Measurements from ENCODE around the gene DUSP15.
A peak's percentile ranks its signal among the peaks of the same experiment; 100 is the strongest.

Gene DUSP15

GRCh38 chr20:31835977-31836852 lies 34.1 kb downstream of the DUSP15 start:
- Histone ChIP-seq H3K27ac (replicated peaks; ENCODE audit: low read length) (no peak overlapping the region), H3K36me3 (replicated peaks in 1 of 2; ENCODE audit: control insufficient read depth in 2 of 2, insufficient read depth in 2 of 2, low read length in 2 of 2) (no peaks in the 10 kb centered on the region), H4K8ac (ENCODE audit: low read depth, low read length) (peak overlapping the region; percentile 84), H3K4me3 (ENCODE audit: low read length in 2 of 2) (no peak overlapping the region), H3K23ac (ENCODE audit: low read depth, low read length, poor library complexity) (no peak overlapping the region), H2BK5ac (ENCODE audit: low read length) (peak overlapping the region; percentile 21), H2AK5ac (ENCODE audit: low read depth, low read length) (peak overlapping the region; percentile 72), H4K91ac (ENCODE audit: low read depth, low read length, poor library complexity) (peak overlapping the region; percentile 49), H2BK120ac (ENCODE audit: low read depth, low read length) (no peak overlapping the region), H3K9ac (ENCODE audit: low read depth, low read length, poor library complexity) (no peak overlapping the region), H3K4me1 (ENCODE audit: control insufficient read depth in 2 of 2, insufficient read depth in 1 of 2, low read depth in 1 of 2, low read length in 2 of 2) (peaks cover 27 to 37% of the 10 kb centered on the region in 2 donors), H3K9me3 (replicated peaks in 1 of 2; ENCODE audit: control insufficient read depth in 2 of 2, insufficient read depth in 1 of 2, low read depth in 1 of 2, low read length in 2 of 2) (no peaks in the 10 kb centered on the region), H3K4me2 (ENCODE audit: insufficient read depth, low read length, poor library complexity, severe bottlenecking) (no peak overlapping the region), H2BK15ac (ENCODE audit: low read length) (peak overlapping the region; percentile 18), H3K14ac (ENCODE audit: low read length) (no peak overlapping the region), H3K27me3 (ENCODE audit: control insufficient read depth in 3 of 3, insufficient read depth in 3 of 3, low read depth in 1 of 3, low read length in 3 of 3) (no peaks in the 10 kb centered on the region), H2BK12ac (ENCODE audit: low read length) (no peak overlapping the region), H3K18ac (ENCODE audit: low read length) (peak overlapping the region; percentile 66), H3K79me1 (ENCODE audit: low read depth, low read length) (no peaks in the 10 kb centered on the region), H3K4ac (ENCODE audit: low read length) (peak overlapping the region; percentile 20), H2AFZ (ENCODE audit: low read length) (no peak overlapping the region)
- DNase-seq (ENCODE audit: low spot score): no peak
- no CpG with 5 or more reads among the region's 14 CpGs for WGBS, 2 donors (ENCODE audit: extremely low coverage in 2 of 2, insufficient read length in 2 of 2, insufficient replicate concordance in 1 of 2)

- peak overlapping the region; percentile 84 for H4K8ac ChIP-seq (ENCODE audit: low read depth, low read length)
Measured at GRCh38 chr20:31835554-31835953, 34.8 kb downstream of the DUSP15 start.

GRCh38 chr20:31833931-31834521 lies 36.3 kb downstream of the DUSP15 start:
- Histone ChIP-seq H2AK5ac (ENCODE audit: low read depth, low read length) (peak overlapping the region; percentile 70), H3K14ac (ENCODE audit: low read length) (peak overlapping the region; percentile 47), H2BK15ac (ENCODE audit: low read length) (peak overlapping the region; percentile 91), H3K4me1 (ENCODE audit: control insufficient read depth in 2 of 2, insufficient read depth in 1 of 2, low read depth in 1 of 2, low read length in 2 of 2) (peaks cover 22 to 37% of the 10 kb centered on the region in 2 donors), H3K79me1 (ENCODE audit: low read depth, low read length) (no peaks in the 10 kb centered on the region), H4K8ac (ENCODE audit: low read depth, low read length) (no peak overlapping the region), H3K4ac (ENCODE audit: low read length) (peak overlapping the region; percentile 28), H3K9ac (ENCODE audit: low read depth, low read length, poor library complexity) (no peak overlapping the region), H3K27ac (replicated peaks; ENCODE audit: low read length) (no peak overlapping the region), H4K91ac (ENCODE audit: low read depth, low read length, poor library complexity) (no peak overlapping the region), H3K9me3 (replicated peaks in 1 of 2; ENCODE audit: control insufficient read depth in 2 of 2, insufficient read depth in 1 of 2, low read depth in 1 of 2, low read length in 2 of 2) (no peaks in the 10 kb centered on the region), H3K36me3 (replicated peaks in 1 of 2; ENCODE audit: control insufficient read depth in 2 of 2, insufficient read depth in 2 of 2, low read length in 2 of 2) (no peaks in the 10 kb centered on the region), H2AFZ (ENCODE audit: low read length) (peak overlapping the region; percentile 51), H2BK120ac (ENCODE audit: low read depth, low read length) (peak overlapping the region; percentile 65), H2BK12ac (ENCODE audit: low read length) (peak overlapping the region; percentile 2), H3K4me3 (ENCODE audit: low read length in 2 of 2) (no peak overlapping the region), H3K4me2 (ENCODE audit: insufficient read depth, low read length, poor library complexity, severe bottlenecking) (no peak overlapping the region), H3K18ac (ENCODE audit: low read length) (peak overlapping the region; percentile 39), H3K23ac (ENCODE audit: low read depth, low read length, poor library complexity) (peak overlapping the region; percentile 86), H2BK5ac (ENCODE audit: low read length) (peak overlapping the region; percentile 66), H3K27me3 (ENCODE audit: control insufficient read depth in 3 of 3, insufficient read depth in 3 of 3, low read depth in 1 of 3, low read length in 3 of 3) (no peaks in the 10 kb centered on the region)
- WGBS, 2 donors (ENCODE audit: extremely low coverage in 2 of 2, insufficient read length in 2 of 2, insufficient replicate concordance in 1 of 2): no CpG with 5 or more reads among the region's 20 CpGs
- no peak for DNase-seq (ENCODE audit: low spot score)

More at GRCh38 chr20:31835554-31835953, 34.8 kb downstream of the DUSP15 start:
- Histone ChIP-seq H4K91ac (ENCODE audit: low read depth, low read length, poor library complexity) (peak overlapping the region; percentile 49), H3K4me3 (ENCODE audit: low read length in 2 of 2) (no peak overlapping the region), H3K79me1 (ENCODE audit: low read depth, low read length) (no peaks in the 10 kb centered on the region), H3K27ac (replicated peaks; ENCODE audit: low read length) (no peak overlapping the region), H3K14ac (ENCODE audit: low read length) (no peak overlapping the region), H2AFZ (ENCODE audit: low read length) (no peak overlapping the region), H2BK15ac (ENCODE audit: low read length) (peak overlapping the region; percentile 18), H2BK120ac (ENCODE audit: low read depth, low read length) (no peak overlapping the region), H3K18ac (ENCODE audit: low read length) (peak overlapping the region; percentile 66), H3K23ac (ENCODE audit: low read depth, low read length, poor library complexity) (no peak overlapping the region), H3K9me3 (replicated peaks in 1 of 2; ENCODE audit: control insufficient read depth in 2 of 2, insufficient read depth in 1 of 2, low read depth in 1 of 2, low read length in 2 of 2) (no peaks in the 10 kb centered on the region), H3K4me1 (ENCODE audit: control insufficient read depth in 2 of 2, insufficient read depth in 1 of 2, low read depth in 1 of 2, low read length in 2 of 2) (peaks cover 22 to 37% of the 10 kb centered on the region in 2 donors), H3K4me2 (ENCODE audit: insufficient read depth, low read length, poor library complexity, severe bottlenecking) (no peak overlapping the region), H2AK5ac (ENCODE audit: low read depth, low read length) (peak overlapping the region; percentile 72), H2BK5ac (ENCODE audit: low read length) (peak overlapping the region; percentile 21), H3K9ac (ENCODE audit: low read depth, low read length, poor library complexity) (peak overlapping the region; percentile 38), H3K4ac (ENCODE audit: low read length) (no peak overlapping the region), H3K36me3 (replicated peaks in 1 of 2; ENCODE audit: control insufficient read depth in 2 of 2, insufficient read depth in 2 of 2, low read length in 2 of 2) (no peaks in the 10 kb centered on the region), H2BK12ac (ENCODE audit: low read length) (no peak overlapping the region), H3K27me3 (ENCODE audit: control insufficient read depth in 3 of 3, insufficient read depth in 3 of 3, low read depth in 1 of 3, low read length in 3 of 3) (no peaks in the 10 kb centered on the region)
- no CpG with 5 or more reads among the region's 9 CpGs for WGBS, 2 donors (ENCODE audit: extremely low coverage in 2 of 2, insufficient read length in 2 of 2, insufficient replicate concordance in 1 of 2)
- DNase-seq (ENCODE audit: low spot score): no peak
